Osteoblast (primary cell): ENCODE measurements around the gene TNFAIP8L2. TPM values are rescaled to one million over a fixed set of nuclear protein-coding genes. Genes with fewer than 3 reads are reported as not detected.

Source experiments
- DNase-seq: peaks from one replicate; pipeline ENCODE4 v3.0.0; 2011; ENCODE audit warnings: low spot score, mixed read lengths; ENCODE audit not compliant: insufficient read length; ENCODE audit errors: missing footprints
- H2AFZ ChIP-seq: 2 replicates; pipeline ENCODE4 v1.6.0; 2011; ENCODE audit warnings: mild to moderate bottlenecking, low read length
- H3K27ac ChIP-seq: 2 replicates; pipeline ENCODE4 v1.5.1; 2011; ENCODE audit warnings: mild to moderate bottlenecking, low read depth, low read length, moderate library complexity
- H3K27me3 ChIP-seq: 2 replicates; pipeline ENCODE4 v1.6.0; 2012; ENCODE audit warnings: mild to moderate bottlenecking, control low read depth, inconsistent platforms, low read length, moderate library complexity; ENCODE audit not compliant: insufficient read depth
- H3K36me3 ChIP-seq: 2 replicates; pipeline ENCODE4 v1.5.1; 2011; ENCODE audit warnings: mild to moderate bottlenecking, low read length, control low read depth, moderate library complexity; ENCODE audit not compliant: insufficient read depth
- H3K4me1 ChIP-seq: 2 replicates; pipeline ENCODE4 v1.5.1; 2011; ENCODE audit warnings: mild to moderate bottlenecking, low read length, control low read depth, moderate library complexity; ENCODE audit not compliant: insufficient read depth
- H3K4me2 ChIP-seq: 2 replicates; pipeline ENCODE4 v1.6.0; 2011; ENCODE audit warnings: mild to moderate bottlenecking, low read length; ENCODE audit not compliant: insufficient read depth
- H3K4me3 ChIP-seq: fragments of 200-600 bp; sonication (generic); 3 replicates; pipeline ENCODE4 v1.5.1; 2012; ENCODE audit warnings: mild to moderate bottlenecking, low read length, inconsistent platforms; ENCODE audit not compliant: insufficient read depth
- H3K79me2 ChIP-seq: 2 replicates; pipeline ENCODE4 v1.6.0; 2012; ENCODE audit warnings: mild to moderate bottlenecking, low read length, control low read depth, inconsistent platforms; ENCODE audit not compliant: insufficient read depth
- H3K9me3 ChIP-seq: 2 replicates; pipeline ENCODE4 v1.5.1; 2011; ENCODE audit warnings: low read depth, low read length, control low read depth
- H4K20me1 ChIP-seq: 2 replicates; pipeline ENCODE4 v1.6.0; 2012; ENCODE audit warnings: mild to moderate bottlenecking, low read length, control low read depth; ENCODE audit not compliant: insufficient read depth
- total RNA-seq: library from RNA; depleted of rRNA; stranded (reverse); fragments of >200 nt; gene quantifications from 2 replicates; pipeline ENCODE4 v1.2.3, GENCODE V29; 2012
- TF ChIP-seq, protein P1 (sequence below): IDR thresholded peaks from 2 replicates; pipeline ENCODE4 v1.5.1; 2011; ENCODE audit warnings: mild to moderate bottlenecking, low read depth, low read length, moderate library complexity; ENCODE audit errors: extremely low read depth

Gene TNFAIP8L2
- total RNA-seq, 1 donor, result not detected

DNA sequence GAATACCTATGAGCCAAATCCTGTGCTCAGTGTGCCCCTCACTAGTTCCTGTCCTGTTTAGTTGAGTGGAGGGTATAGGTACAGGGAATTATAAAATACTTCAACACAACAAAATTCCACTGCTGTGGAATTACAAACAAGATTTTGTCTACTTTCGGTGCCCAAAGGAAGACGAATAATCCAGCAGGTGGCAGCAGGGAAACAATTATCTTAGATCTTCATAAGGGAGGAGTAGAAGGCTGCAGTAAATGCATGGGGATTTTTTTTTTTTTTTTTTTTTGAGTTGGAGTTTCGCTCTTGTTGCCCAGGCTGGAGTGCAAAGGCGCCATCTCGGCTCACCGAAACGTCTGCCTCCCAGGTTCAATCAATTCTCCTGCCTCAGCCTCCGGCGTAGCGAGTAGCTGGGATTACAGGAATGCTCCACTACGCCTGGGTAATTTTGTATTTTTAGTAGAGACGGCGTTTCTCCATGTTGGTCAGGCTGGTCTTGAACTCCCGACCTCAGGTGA is 39.9 kb downstream of the TNFAIP8L2 start:
- peak overlapping the region; percentile 57 for H3K4me3 ChIP-seq
- H3K79me2 ChIP-seq, result peaks cover 26% of the 10 kb centered on the region
- H4K20me1 ChIP-seq, result peaks cover 13% of the 10 kb centered on the region
- H3K4me1 ChIP-seq, result peaks cover 27% of the 10 kb centered on the region
- H3K36me3 ChIP-seq, result no peaks in the 10 kb centered on the region
- H3K4me2 ChIP-seq, result peak overlapping the region; percentile 81
- no peaks in the 10 kb centered on the region for H3K27me3 ChIP-seq
- no peaks in the 10 kb centered on the region for H3K9me3 ChIP-seq
- peak overlapping the region; percentile 72 for H3K27ac ChIP-seq
- no peak for DNase-seq
- TF ChIP-seq, protein P1, sequence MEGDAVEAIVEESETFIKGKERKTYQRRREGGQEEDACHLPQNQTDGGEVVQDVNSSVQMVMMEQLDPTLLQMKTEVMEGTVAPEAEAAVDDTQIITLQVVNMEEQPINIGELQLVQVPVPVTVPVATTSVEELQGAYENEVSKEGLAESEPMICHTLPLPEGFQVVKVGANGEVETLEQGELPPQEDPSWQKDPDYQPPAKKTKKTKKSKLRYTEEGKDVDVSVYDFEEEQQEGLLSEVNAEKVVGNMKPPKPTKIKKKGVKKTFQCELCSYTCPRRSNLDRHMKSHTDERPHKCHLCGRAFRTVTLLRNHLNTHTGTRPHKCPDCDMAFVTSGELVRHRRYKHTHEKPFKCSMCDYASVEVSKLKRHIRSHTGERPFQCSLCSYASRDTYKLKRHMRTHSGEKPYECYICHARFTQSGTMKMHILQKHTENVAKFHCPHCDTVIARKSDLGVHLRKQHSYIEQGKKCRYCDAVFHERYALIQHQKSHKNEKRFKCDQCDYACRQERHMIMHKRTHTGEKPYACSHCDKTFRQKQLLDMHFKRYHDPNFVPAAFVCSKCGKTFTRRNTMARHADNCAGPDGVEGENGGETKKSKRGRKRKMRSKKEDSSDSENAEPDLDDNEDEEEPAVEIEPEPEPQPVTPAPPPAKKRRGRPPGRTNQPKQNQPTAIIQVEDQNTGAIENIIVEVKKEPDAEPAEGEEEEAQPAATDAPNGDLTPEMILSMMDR, result peak; percentile 60
- peak overlapping the region; percentile 75 for H2AFZ ChIP-seq

DNA sequence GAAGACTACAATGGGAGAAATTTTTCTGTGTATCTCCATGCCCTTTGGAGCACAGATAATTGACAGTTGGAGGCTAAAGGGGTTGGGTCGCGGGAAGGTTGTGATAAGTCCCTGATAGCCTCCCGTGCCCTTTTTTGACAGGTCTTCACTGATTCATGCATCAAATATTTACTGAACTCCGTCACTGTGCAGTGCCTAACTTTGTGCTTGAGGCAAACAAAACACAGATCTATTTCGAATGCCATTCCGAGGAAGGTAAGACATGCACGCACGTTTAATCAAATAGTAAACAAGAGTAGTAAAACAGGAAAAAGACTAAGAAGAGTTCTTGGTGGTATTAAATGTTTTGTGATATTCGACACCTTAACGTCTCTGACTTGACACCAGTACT is 41.4 kb downstream of the TNFAIP8L2 start:
- H2AFZ ChIP-seq, result peak overlapping the region; percentile 80
- DNase-seq, result no peak
- peak overlapping the region; percentile 99 for H3K4me2 ChIP-seq
- peaks cover 32% of the 10 kb centered on the region for H3K4me1 ChIP-seq
- TF ChIP-seq, protein P1, result no peak
- peak overlapping the region; percentile 96 for H3K27ac ChIP-seq
- H3K79me2 ChIP-seq, result peaks cover 41% of the 10 kb centered on the region
- H3K4me3 ChIP-seq, result peak overlapping the region; percentile 99
- no peaks in the 10 kb centered on the region for H3K27me3 ChIP-seq
- no peaks in the 10 kb centered on the region for H3K9me3 ChIP-seq
- H3K36me3 ChIP-seq, result peaks cover 9% of the 10 kb centered on the region
- H4K20me1 ChIP-seq, result peaks cover 28% of the 10 kb centered on the region

DNA sequence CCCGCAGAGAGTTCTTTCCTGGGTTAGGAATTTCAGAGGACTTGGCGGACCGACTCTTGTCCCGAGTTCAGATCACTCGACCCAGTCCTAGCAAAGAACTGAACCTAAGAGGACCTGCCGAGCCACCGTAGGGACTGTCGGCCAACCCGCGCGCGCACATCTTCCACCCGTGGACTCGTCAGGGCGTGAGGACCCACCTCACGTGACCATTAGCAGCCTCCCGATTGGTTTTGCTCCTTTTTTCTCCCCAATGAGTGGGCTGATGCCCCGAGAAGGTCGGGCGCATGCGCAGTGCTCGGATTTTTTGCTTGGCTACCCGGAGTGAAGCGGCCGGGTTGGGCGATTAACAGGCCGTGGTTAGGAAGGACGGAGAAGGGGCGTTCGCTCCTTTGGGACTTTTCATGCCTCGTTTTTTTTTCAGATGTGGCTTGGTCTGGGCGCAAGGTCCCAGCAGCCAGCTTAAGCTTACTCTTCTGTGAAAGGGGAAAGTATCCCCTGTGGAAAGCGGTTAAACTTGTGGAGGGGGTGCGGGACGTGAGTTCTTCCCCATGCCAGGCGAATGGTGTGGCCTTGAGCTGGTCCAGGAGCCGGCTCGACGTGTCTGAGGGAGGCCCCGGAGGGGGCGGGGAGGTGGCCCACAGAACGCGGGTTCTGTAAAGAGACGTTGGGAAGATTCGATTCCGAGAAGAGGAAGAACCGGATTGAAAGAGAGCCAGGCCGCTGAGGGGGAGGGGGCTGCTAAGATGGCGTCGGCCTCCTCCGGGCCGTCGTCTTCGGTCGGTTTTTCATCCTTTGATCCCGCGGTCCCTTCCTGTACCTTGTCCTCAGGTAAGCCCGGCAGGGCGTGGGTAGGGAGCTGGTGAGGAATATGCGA is 42.0 kb downstream of the TNFAIP8L2 start, which contains the start of gene PIP5K1A:
Gene PIP5K1A (plus strand): TSS at position 299 of the 874 bp plus-strand sequence. CDS start 445 bp downstream, at position 744.
- H3K4me2 ChIP-seq, result peak within 1 kb of the TSS; percentile 99
- H3K36me3 ChIP-seq, result peaks cover 12% of the 10 kb centered on the region
- no peaks in the 10 kb centered on the region for H3K27me3 ChIP-seq
- peak within 1 kb of the TSS; percentile 99 for H3K4me3 ChIP-seq
- peak within 1 kb of the TSS; percentile 96 for H3K27ac ChIP-seq
- peak within 1 kb of the TSS; percentile 84 for H2AFZ ChIP-seq
- TF ChIP-seq, protein P1, result no peak
- no peaks in the 10 kb centered on the region for H3K9me3 ChIP-seq
- peak; percentile 98 for DNase-seq
- H4K20me1 ChIP-seq, result peaks cover 33% of the 10 kb centered on the region
- H3K79me2 ChIP-seq, result peaks cover 47% of the 10 kb centered on the region
- H3K4me1 ChIP-seq, result peaks cover 32% of the 10 kb centered on the region
